Measurements from ENCODE around the gene FCRL2. TPM values are rescaled to one million over a fixed set of nuclear protein-coding genes. Genes with fewer than 3 reads are reported as not detected.
"Not testable (repeated sequence)": the region's sequence is repeated elsewhere in the genome, so short reads cannot be mapped to it uniquely, and the experiment has no call there.

FCRL2 gene
- total RNA-seq, 2 donors from 2014 or later: not detected

GRCh38 chr1:157748262-157748817, 28.6 kb downstream of the FCRL2 start:
- no peaks in the 10 kb centered on the region for H3K36me3 ChIP-seq (replicated peaks in 1 of 2; ENCODE audit: insufficient read depth in 1 of 2, low read depth in 2 of 2)
- ATAC-seq (no peak), DNase-seq (no peak)
- no peaks in the 10 kb centered on the region for H3K4me1 ChIP-seq
- 84 to 91% methylated on average over 3 of the region's 3 CpGs for WGBS, 2 donors
- H3K27ac ChIP-seq: no peak overlapping the region
- no peak overlapping the region for H3K4me3 ChIP-seq
- TF ChIP-seq POLR2A (IDR thresholded peaks at IDR 0.05) (no peak), CTCF (IDR thresholded peaks at IDR 0.05) (no peak)
- H3K9me3 ChIP-seq: no peaks in the 10 kb centered on the region
- intact Hi-C loops (cut with DNase I): no loop called here
- H3K27me3 ChIP-seq: peaks cover 0 to 4% of the 10 kb centered on the region in 2 donors

GRCh38 chr1:157739229-157739901, 37.6 kb downstream of the FCRL2 start:
- peaks cover 0 to 4% of the 10 kb centered on the region in 2 donors for H3K27me3 ChIP-seq
- intact Hi-C loops (cut with DNase I): no loop called here
- 27 to 41% methylated on average over 5 of the region's 5 CpGs for WGBS, 2 donors
- H3K9me3 ChIP-seq: peaks cover 0 to 7% (median 0%) of the 10 kb centered on the region in 3 donors
- no peak for ATAC-seq
- H3K4me1 ChIP-seq: no peaks in the 10 kb centered on the region
- no peaks in the 10 kb centered on the region for H3K36me3 ChIP-seq (replicated peaks in 1 of 2; ENCODE audit: insufficient read depth in 1 of 2, low read depth in 2 of 2)
- no peak overlapping the region for H3K27ac ChIP-seq
- no peak for DNase-seq
- TF ChIP-seq CTCF (IDR thresholded peaks at IDR 0.05): no peak
- H3K4me3 ChIP-seq: no peak overlapping the region

GRCh38 chr1:157735991-157736390, 40.9 kb downstream of the FCRL2 start:
- H3K27me3 ChIP-seq; ATAC-seq; H3K4me1 ChIP-seq; H3K9me3 ChIP-seq; H3K27ac ChIP-seq; H3K36me3 ChIP-seq (replicated peaks in 1 of 2; ENCODE audit: insufficient read depth in 1 of 2, low read depth in 2 of 2); intact Hi-C loops (cut with DNase I); H3K4me3 ChIP-seq; DNase-seq: not testable (repeated sequence)
- WGBS, 2 donors: 56 to 84% methylated on average over 5 of the region's 5 CpGs

GRCh38 chr1:157734321-157734720, 42.6 kb downstream of the FCRL2 start:
- WGBS, 2 donors: 75 to 80% methylated on average over 1 of the region's 1 CpG
- peaks cover 0 to 7% (median 0%) of the 10 kb centered on the region in 3 donors for H3K9me3 ChIP-seq
- no peak for ATAC-seq

GRCh38 chr1:157732755-157733154, 44.2 kb downstream of the FCRL2 start:
- H3K4me3 ChIP-seq: no peak overlapping the region

More at GRCh38 chr1:157734321-157734720, 42.6 kb downstream of the FCRL2 start:
- no peaks in the 10 kb centered on the region for H3K36me3 ChIP-seq (replicated peaks in 1 of 2; ENCODE audit: insufficient read depth in 1 of 2, low read depth in 2 of 2)
- no peak overlapping the region for H3K4me3 ChIP-seq
- peak in 1 of 4 donors; percentile 4 for DNase-seq
- H3K4me1 ChIP-seq: no peaks in the 10 kb centered on the region
- no peak overlapping the region for H3K27ac ChIP-seq
- no peaks in the 10 kb centered on the region for H3K27me3 ChIP-seq
- intact Hi-C loops (cut with DNase I): no loop called here
- no peak for TF ChIP-seq POLR2A (IDR thresholded peaks at IDR 0.05)
- no peak for TF ChIP-seq CTCF (IDR thresholded peaks at IDR 0.05)

More at GRCh38 chr1:157732755-157733154, 44.2 kb downstream of the FCRL2 start:
- Histone ChIP-seq H3K27me3 (no peaks in the 10 kb centered on the region), H3K9me3 (peaks cover 0 to 7% (median 0%) of the 10 kb centered on the region in 3 donors), H3K36me3 (replicated peaks in 1 of 2; ENCODE audit: insufficient read depth in 1 of 2, low read depth in 2 of 2) (no peaks in the 10 kb centered on the region), H3K4me1 (no peaks in the 10 kb centered on the region), H3K27ac (no peak overlapping the region)
- DNase-seq (no peak), ATAC-seq (no peak)
- WGBS, 2 donors: 44 to 56% methylated on average over 3 of the region's 3 CpGs
- intact Hi-C loops (cut with DNase I): no loop called here
- no peak for TF ChIP-seq CTCF (IDR thresholded peaks at IDR 0.05)
- no peak for TF ChIP-seq POLR2A (IDR thresholded peaks at IDR 0.05)
